ENCODE data around the gene ARID5B. TPM values are rescaled to one million over a fixed set of nuclear protein-coding genes. Genes with fewer than 3 reads are reported as not detected.

ARID5B gene
- total RNA-seq, 4 donors from 2014 or later, result 17.7 to 54.6 (median 34.8) TPM

DNA sequence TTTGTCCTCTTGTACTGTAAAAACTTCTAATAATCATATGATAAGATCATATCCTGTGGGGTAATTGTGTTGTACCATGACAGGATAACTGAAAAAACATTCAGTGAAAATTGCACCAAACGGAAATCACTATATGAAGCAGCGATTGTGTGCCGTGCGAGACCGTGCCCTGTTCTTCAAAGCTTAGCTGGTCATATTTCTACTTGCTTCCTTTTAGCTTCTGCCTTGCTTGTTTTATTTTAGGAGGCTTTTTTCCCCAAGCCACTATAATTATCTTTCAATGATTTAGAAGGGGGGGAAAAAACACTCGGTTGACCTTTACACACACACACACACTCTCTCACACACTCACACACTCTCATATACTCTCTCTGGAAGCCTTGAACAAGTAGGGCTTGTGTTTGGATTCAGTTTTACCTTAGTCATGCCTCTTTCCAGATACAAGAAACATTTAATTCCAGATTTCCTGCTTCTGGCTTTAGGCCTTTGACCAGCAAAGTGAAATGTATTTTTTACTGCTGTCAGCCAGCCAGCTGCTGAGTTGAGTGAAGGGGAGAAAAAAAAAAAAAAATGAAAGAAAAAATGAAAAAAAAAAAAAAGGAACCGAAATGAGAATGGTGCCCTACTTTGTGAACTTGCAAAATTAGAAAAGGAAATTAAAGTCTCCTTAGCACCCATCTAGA lies 181.4 kb downstream of the ARID5B start:
- Histone ChIP-seq H3K4me1 (peaks cover 23 to 57% (median 43%) of the 10 kb centered on the region in 4 donors), H3K9me3 (no peaks in the 10 kb centered on the region), H3K36me3 (peaks cover 0 to 13% (median 4%) of the 10 kb centered on the region in 4 donors), H3K4me3 (peak overlapping the region in 1 of 4 donors; percentile 22), H3K27me3 (no peaks in the 10 kb centered on the region), H3K27ac (peak overlapping the region; percentile 84 to 88 (median 86))
- in situ Hi-C loops (cut with MboI; ENCODE audit: low pct_ligation_motif_present in 1 of 4, low pct_unique_long_range_greater_than_20kb in 1 of 4, low sequenced_read_pairs in 3 of 4) (no loop called here), intact Hi-C loops (cut with DNase I; ENCODE audit: low total_unique reads) (no loop called here)
- TF ChIP-seq POLR2A (IDR thresholded peaks at IDR 0.05), result no peak
- no peak for TF ChIP-seq EP300 (IDR thresholded peaks at IDR 0.05; ENCODE audit: low read depth)
- TF ChIP-seq, protein P1, sequence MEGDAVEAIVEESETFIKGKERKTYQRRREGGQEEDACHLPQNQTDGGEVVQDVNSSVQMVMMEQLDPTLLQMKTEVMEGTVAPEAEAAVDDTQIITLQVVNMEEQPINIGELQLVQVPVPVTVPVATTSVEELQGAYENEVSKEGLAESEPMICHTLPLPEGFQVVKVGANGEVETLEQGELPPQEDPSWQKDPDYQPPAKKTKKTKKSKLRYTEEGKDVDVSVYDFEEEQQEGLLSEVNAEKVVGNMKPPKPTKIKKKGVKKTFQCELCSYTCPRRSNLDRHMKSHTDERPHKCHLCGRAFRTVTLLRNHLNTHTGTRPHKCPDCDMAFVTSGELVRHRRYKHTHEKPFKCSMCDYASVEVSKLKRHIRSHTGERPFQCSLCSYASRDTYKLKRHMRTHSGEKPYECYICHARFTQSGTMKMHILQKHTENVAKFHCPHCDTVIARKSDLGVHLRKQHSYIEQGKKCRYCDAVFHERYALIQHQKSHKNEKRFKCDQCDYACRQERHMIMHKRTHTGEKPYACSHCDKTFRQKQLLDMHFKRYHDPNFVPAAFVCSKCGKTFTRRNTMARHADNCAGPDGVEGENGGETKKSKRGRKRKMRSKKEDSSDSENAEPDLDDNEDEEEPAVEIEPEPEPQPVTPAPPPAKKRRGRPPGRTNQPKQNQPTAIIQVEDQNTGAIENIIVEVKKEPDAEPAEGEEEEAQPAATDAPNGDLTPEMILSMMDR (IDR thresholded peaks at IDR 0.05), result no peak
- peak in 1 of 3 donors; percentile 25 for TF ChIP-seq POLR2AphosphoS5 (IDR thresholded peaks at IDR 0.05)
- 0 to 2% methylated on average over 7 of the region's 7 CpGs for WGBS, 2 donors (ENCODE audit: low coverage in 1 of 2)
- peak; percentile 37 for DNase-seq

DNA sequence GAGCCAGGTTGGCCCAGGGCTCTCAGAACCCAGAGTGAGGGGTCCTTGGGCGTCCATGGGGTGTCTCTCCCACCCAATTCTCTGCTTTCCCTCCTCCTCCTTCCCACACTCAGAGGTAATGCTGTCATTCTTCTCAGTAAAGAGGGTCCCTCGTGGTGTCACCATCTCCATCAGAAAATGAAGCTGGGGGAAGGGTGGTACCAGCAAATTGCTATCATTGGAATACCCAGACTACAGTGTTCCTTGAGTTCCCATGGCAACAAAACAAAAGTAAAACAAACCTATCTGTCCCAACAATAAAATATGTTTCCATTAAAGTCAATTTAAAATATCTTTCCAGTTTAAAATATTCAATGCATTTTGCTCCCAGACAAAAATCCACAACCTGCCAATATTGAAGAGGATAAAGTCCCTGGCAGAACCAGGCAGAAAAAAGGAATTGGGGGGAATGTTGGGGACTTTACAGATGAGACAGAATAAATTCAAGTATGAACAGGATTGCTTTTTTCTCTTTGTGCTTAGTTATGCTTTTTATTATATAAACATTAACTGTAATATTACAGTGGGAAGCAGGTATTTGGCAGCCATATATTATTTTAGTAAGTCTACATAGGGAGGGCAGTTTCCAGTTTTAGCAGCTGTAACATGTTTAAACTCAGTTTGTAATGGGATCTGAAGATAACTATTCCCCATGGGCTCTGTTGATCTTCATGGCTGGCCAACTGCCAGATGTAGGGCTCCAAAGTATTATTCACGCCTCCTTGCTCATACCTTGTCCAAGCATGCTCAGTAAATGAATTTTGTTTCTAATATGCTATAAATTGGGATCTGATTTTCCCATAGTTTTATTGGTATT lies 182.1 kb downstream of the ARID5B start:
- H3K27me3 ChIP-seq, result no peaks in the 10 kb centered on the region
- peaks cover 23 to 54% (median 43%) of the 10 kb centered on the region in 4 donors for H3K4me1 ChIP-seq
- WGBS, 2 donors (ENCODE audit: low coverage in 1 of 2), result 35 to 55% methylated on average over 1 to 3 of the region's 3 CpGs
- peaks cover 0 to 13% (median 4%) of the 10 kb centered on the region in 4 donors for H3K36me3 ChIP-seq
- H3K27ac ChIP-seq, result peak overlapping the region; percentile 84 to 88 (median 86)
- H3K4me3 ChIP-seq, result no peak overlapping the region
- in situ Hi-C loops (cut with MboI; ENCODE audit: low pct_ligation_motif_present in 1 of 4, low pct_unique_long_range_greater_than_20kb in 1 of 4, low sequenced_read_pairs in 3 of 4) (no loop called here), intact Hi-C loops (cut with DNase I; ENCODE audit: low total_unique reads) (no loop called here)
- peak; percentile 42 for DNase-seq
- no peaks in the 10 kb centered on the region for H3K9me3 ChIP-seq
- TF ChIP-seq POLR2AphosphoS5 (IDR thresholded peaks at IDR 0.05), result peak in 1 of 3 donors; percentile 5
- TF ChIP-seq, protein P1 (IDR thresholded peaks at IDR 0.05), result no peak

DNA sequence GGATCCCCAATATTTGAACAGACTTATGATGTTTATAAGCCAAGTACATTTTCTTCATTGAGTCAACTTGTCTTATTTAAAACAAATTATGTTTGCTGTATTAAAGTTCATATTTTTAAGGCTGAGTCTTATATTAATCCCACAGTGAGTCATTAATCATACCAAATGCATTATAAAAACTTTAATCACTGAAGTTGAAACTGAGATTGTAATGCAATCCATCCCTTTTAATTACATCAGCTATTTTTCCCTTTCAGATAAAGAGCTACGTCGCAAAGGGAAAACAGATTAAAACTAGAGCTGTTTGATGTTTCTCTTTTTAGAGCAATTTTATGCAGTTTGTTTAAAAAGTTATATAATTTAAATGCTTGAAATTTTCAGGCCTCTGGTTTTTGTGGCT lies 183.0 kb downstream of the ARID5B start:
- H3K27ac ChIP-seq, result peak overlapping the region; percentile 84 to 88 (median 86)
- intact Hi-C loops (cut with DNase I; ENCODE audit: low total_unique reads) (no loop called here), in situ Hi-C loops (cut with MboI; ENCODE audit: low pct_ligation_motif_present in 1 of 4, low pct_unique_long_range_greater_than_20kb in 1 of 4, low sequenced_read_pairs in 3 of 4) (no loop called here)
- no peak overlapping the region for H3K4me3 ChIP-seq
- peaks cover 23 to 54% (median 43%) of the 10 kb centered on the region in 4 donors for H3K4me1 ChIP-seq
- no peaks in the 10 kb centered on the region for H3K27me3 ChIP-seq
- peaks cover 0 to 13% (median 4%) of the 10 kb centered on the region in 4 donors for H3K36me3 ChIP-seq
- TF ChIP-seq POLR2AphosphoS5 (IDR thresholded peaks at IDR 0.05), result no peak
- TF ChIP-seq, protein P1 (IDR thresholded peaks at IDR 0.05), result no peak
- TF ChIP-seq POLR2A (IDR thresholded peaks at IDR 0.05), result no peak
- no peak for TF ChIP-seq EP300 (IDR thresholded peaks at IDR 0.05; ENCODE audit: low read depth)
- no peak for DNase-seq
- 69 to 77% methylated on average over 2 of the region's 2 CpGs for WGBS, 2 donors (ENCODE audit: low coverage in 1 of 2)
- H3K9me3 ChIP-seq, result no peaks in the 10 kb centered on the region

DNA sequence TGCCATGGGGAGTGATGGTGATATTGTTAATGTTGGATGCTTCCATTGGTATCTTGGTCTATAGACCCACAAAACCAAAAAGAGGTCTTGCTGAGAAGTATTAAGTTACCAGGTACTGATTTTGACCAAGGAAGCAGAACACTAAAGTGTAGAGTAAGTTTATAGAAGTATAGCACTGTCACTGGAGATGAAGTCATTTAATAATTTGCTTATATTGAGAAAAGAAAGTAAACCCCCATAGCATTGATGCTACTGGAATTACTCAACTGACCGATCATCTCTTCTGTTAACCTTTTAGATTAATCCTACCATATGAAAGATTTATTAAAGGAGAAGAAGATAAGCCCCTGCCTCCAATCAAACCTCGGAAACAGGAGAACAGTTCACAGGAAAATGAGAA lies 183.9 kb downstream of the ARID5B start:
- no peak for DNase-seq
- TF ChIP-seq, protein P1 (IDR thresholded peaks at IDR 0.05), result no peak
- TF ChIP-seq EP300 (IDR thresholded peaks at IDR 0.05; ENCODE audit: low read depth) (no peak), POLR2AphosphoS5 (IDR thresholded peaks at IDR 0.05) (no peak), POLR2A (IDR thresholded peaks at IDR 0.05) (no peak)
- in situ Hi-C loops (cut with MboI; ENCODE audit: low pct_ligation_motif_present in 1 of 4, low pct_unique_long_range_greater_than_20kb in 1 of 4, low sequenced_read_pairs in 3 of 4) (no loop called here), intact Hi-C loops (cut with DNase I; ENCODE audit: low total_unique reads) (no loop called here)
- Histone ChIP-seq H3K4me1 (peaks cover 23 to 47% (median 41%) of the 10 kb centered on the region in 4 donors), H3K27ac (peak overlapping the region; percentile 84 to 88 (median 86)), H3K9me3 (no peaks in the 10 kb centered on the region), H3K27me3 (no peaks in the 10 kb centered on the region), H3K36me3 (peaks cover 0 to 13% (median 4%) of the 10 kb centered on the region in 4 donors), H3K4me3 (no peak overlapping the region)
- WGBS, 2 donors (ENCODE audit: low coverage in 1 of 2), result 77 to 84% methylated on average over 1 to 2 of the region's 2 CpGs

Data from transverse colon (tissue), 4 donors.